Hepatocyte (in vitro differentiated cells): ENCODE data around the gene CLASRP. TPM values are rescaled to one million over a fixed set of nuclear protein-coding genes. Genes with fewer than 3 reads are reported as not detected.

Experiments
- DNase-seq: peaks from one replicate; pipeline ENCODE4 v3.0.0-alpha.2; 2016; ENCODE audit warnings: low spot score
- H2AFZ ChIP-seq: fragments of 200-600 bp; sonication (generic); 2 replicates; pipeline ENCODE4 v1.6.0; 2016; ENCODE audit warnings: antibody characterized with exemption, mild to moderate bottlenecking
- H3K27ac ChIP-seq: fragments of 200-600 bp; sonication (generic); 2 replicates; pipeline ENCODE4 v1.5.1; 2016; ENCODE audit warnings: mild to moderate bottlenecking
- H3K27me3 ChIP-seq: fragments of 200-600 bp; sonication (generic); 2 replicates; pipeline ENCODE4 v1.6.1; 2016
- H3K36me3 ChIP-seq: fragments of 200-600 bp; sonication (generic); replicated peaks from 2 replicates; pipeline ENCODE4 v1.5.1; 2016; ENCODE audit warnings: low read depth; ENCODE audit not compliant: insufficient read depth
- H3K4me1 ChIP-seq: fragments of 200-600 bp; sonication (generic); 2 replicates; pipeline ENCODE4 v1.5.1; 2016; ENCODE audit warnings: mild to moderate bottlenecking, moderate library complexity; ENCODE audit not compliant: insufficient read depth
- H3K4me2 ChIP-seq: fragments of 200-600 bp; sonication (generic); 2 replicates; pipeline ENCODE4 v1.6.0; 2016
- H3K4me3 ChIP-seq: fragments of 200-600 bp; sonication (generic); 2 replicates; pipeline ENCODE4 v1.5.1; 2016; ENCODE audit warnings: mild to moderate bottlenecking
- H3K79me2 ChIP-seq: fragments of 200-600 bp; sonication (generic); 2 replicates; pipeline ENCODE4 v1.6.0; 2017; ENCODE audit warnings: mild to moderate bottlenecking
- H3K9me2 ChIP-seq: fragments of 200-600 bp; sonication (generic); replicated peaks from 2 replicates; pipeline ENCODE4 v1.6.0; 2017; ENCODE audit warnings: mild to moderate bottlenecking; ENCODE audit not compliant: insufficient read depth
- H3K9me3 ChIP-seq: fragments of 200-600 bp; sonication (generic); 2 replicates; pipeline ENCODE4 v1.5.1; 2016; ENCODE audit warnings: low read depth, mild to moderate bottlenecking
- H4K20me1 ChIP-seq: fragments of 200-600 bp; sonication (generic); 2 replicates; pipeline ENCODE4 v1.6.0; 2016; ENCODE audit warnings: mild to moderate bottlenecking; ENCODE audit not compliant: insufficient read depth, poor library complexity, severe bottlenecking
- CTCF ChIP-seq: fragments of 200-600 bp; sonication (generic); IDR thresholded peaks from 2 replicates; pipeline ENCODE4 v1.5.1; 2016; ENCODE audit warnings: antibody characterized with exemption, mild to moderate bottlenecking; ENCODE audit not compliant: poor library complexity
- EZH2 ChIP-seq: fragments of 200-600 bp; sonication (generic); IDR thresholded peaks from 2 replicates; pipeline ENCODE4 v1.6.1; 2016; ENCODE audit warnings: antibody characterized with exemption, mild to moderate bottlenecking, borderline replicate concordance
- EZH2phosphoT487 ChIP-seq: fragments of 200-600 bp; sonication (generic); IDR thresholded peaks from one replicate; pipeline ENCODE4 v1.6.1; 2018; ENCODE audit warnings: antibody characterized with exemption, mild to moderate bottlenecking, low read depth, moderate library complexity; ENCODE audit not compliant: unreplicated experiment, severe bottlenecking
- WGBS: methylation state at CpG from one replicate; pipeline ENCODE4 v1.1.6; 2016; ENCODE audit warnings: low lambda C conversion rate; ENCODE audit errors: missing lambda C conversion rate; 5-methylcytosine and 5-hydroxymethylcytosine counted together
- polyA plus RNA-seq: library from polyadenylated mRNA; unstranded; fragments of >200 nt; fragmentation: Nextera tagmentation; extraction: Ambion mirVana; gene quantifications from 2 replicates; pipeline ENCODE4 v1.2.1, GENCODE V29; 2016
- total RNA-seq: library from RNA; depleted of rRNA; stranded (reverse); fragments of >200 nt; gene quantifications from 2 replicates; pipeline ENCODE4 v1.2.3, GENCODE V29; 2014

Gene CLASRP
- total and polyA plus RNA-seq, 2 experiments from 2014 or later, result 45.8 to 56.2 TPM

GRCh38 chr19:45037393-45038169 is 1.3 kb upstream of the CLASRP start:
- no peak overlapping the region for H3K27ac ChIP-seq

GRCh38 chr19:45040059-45040771 is 1.4 kb downstream of the CLASRP start:
- Histone ChIP-seq H3K4me3 (no peak overlapping the region), H3K9me3 (no peaks in the 10 kb centered on the region), H3K9me2 (no peaks in the 10 kb centered on the region), H3K79me2 (peaks cover 60% of the 10 kb centered on the region), H3K27me3 (no peaks in the 10 kb centered on the region), H2AFZ (no peak overlapping the region), H4K20me1 (peaks cover 45% of the 10 kb centered on the region), H3K27ac (no peak overlapping the region), H3K4me2 (peak overlapping the region; percentile 82), H3K4me1 (peaks cover 9% of the 10 kb centered on the region), H3K36me3 (no peaks in the 10 kb centered on the region)
- TF ChIP-seq EZH2phosphoT487 (no peak), EZH2 (no peak), CTCF (no peak)
- 90% methylated on average over 19 of the region's 19 CpGs for WGBS
- no peak for DNase-seq

More at GRCh38 chr19:45037393-45038169, 1.3 kb upstream of the CLASRP start:
- WGBS, result 94% methylated on average over 37 of the region's 37 CpGs
- peaks cover 29% of the 10 kb centered on the region for H4K20me1 ChIP-seq
- H3K36me3 ChIP-seq, result no peaks in the 10 kb centered on the region
- peaks cover 9% of the 10 kb centered on the region for H3K4me1 ChIP-seq
- H3K9me3 ChIP-seq, result no peaks in the 10 kb centered on the region
- TF ChIP-seq CTCF, result no peak
- no peak for TF ChIP-seq EZH2
- no peak for TF ChIP-seq EZH2phosphoT487
- no peaks in the 10 kb centered on the region for H3K9me2 ChIP-seq
- no peak for DNase-seq
- no peaks in the 10 kb centered on the region for H3K27me3 ChIP-seq
- no peak overlapping the region for H3K4me3 ChIP-seq
- H2AFZ ChIP-seq, result no peak overlapping the region
- H3K79me2 ChIP-seq, result peaks cover 36% of the 10 kb centered on the region
- H3K4me2 ChIP-seq, result no peak overlapping the region

GRCh38 chr19:45041125-45041524 is 2.3 kb downstream of the CLASRP start:
- Histone ChIP-seq H4K20me1 (peaks cover 51% of the 10 kb centered on the region), H3K9me2 (no peaks in the 10 kb centered on the region), H3K36me3 (no peaks in the 10 kb centered on the region), H3K4me3 (no peak overlapping the region), H3K79me2 (peaks cover 66% of the 10 kb centered on the region), H3K4me1 (peaks cover 10% of the 10 kb centered on the region), H3K4me2 (no peak overlapping the region), H3K27me3 (no peaks in the 10 kb centered on the region), H2AFZ (no peak overlapping the region), H3K9me3 (no peaks in the 10 kb centered on the region), H3K27ac (no peak overlapping the region)
- WGBS, result 93% methylated on average over 6 of the region's 6 CpGs
- TF ChIP-seq EZH2 (no peak), CTCF (no peak), EZH2phosphoT487 (no peak)
- no peak for DNase-seq
